WERI-Rb-1 (cell line): ENCODE results near the gene ATP9A.
"Not testable (repeated sequence)": the region's sequence is repeated elsewhere in the genome, so short reads cannot be mapped to it uniquely, and the experiment has no call there.

Experiments
- DNase-seq: peaks from one replicate; pipeline ENCODE4 v3.0.0-alpha.2; 2020
- H3K27ac ChIP-seq: fragments of 250-450 bp; sonication (Bioruptor Pico); 2 replicates; pipeline ENCODE4 v1.5.1; 2020; ENCODE audit warnings: mild to moderate bottlenecking, moderate library complexity
- H3K27me3 ChIP-seq: fragments of 250-450 bp; sonication (Bioruptor Pico); 2 replicates; pipeline ENCODE4 v1.5.1; 2021; ENCODE audit warnings: mild to moderate bottlenecking, low read depth, moderate library complexity; ENCODE audit not compliant: insufficient read depth, severe bottlenecking
- H3K36me3 ChIP-seq: fragments of 250-450 bp; sonication (Bioruptor Pico); 2 replicates; pipeline ENCODE4 v1.5.1; 2020; ENCODE audit warnings: mild to moderate bottlenecking, moderate library complexity
- H3K4me3 ChIP-seq: 2 replicates; pipeline ENCODE4 v1.5.1; 2011; ENCODE audit warnings: low read depth, mild to moderate bottlenecking, control low read depth, low read length
- H3K9me3 ChIP-seq: fragments of 250-450 bp; sonication (Bioruptor Pico); 2 replicates; pipeline ENCODE4 v1.5.1; 2021; ENCODE audit warnings: mild to moderate bottlenecking, moderate library complexity; ENCODE audit not compliant: severe bottlenecking
- TF ChIP-seq, protein P1 (sequence below): IDR thresholded peaks from 2 replicates; pipeline ENCODE4 v1.5.1; 2011; ENCODE audit warnings: low read depth, mild to moderate bottlenecking, control low read depth, inconsistent platforms, low read length

Gene ATP9A

DNA sequence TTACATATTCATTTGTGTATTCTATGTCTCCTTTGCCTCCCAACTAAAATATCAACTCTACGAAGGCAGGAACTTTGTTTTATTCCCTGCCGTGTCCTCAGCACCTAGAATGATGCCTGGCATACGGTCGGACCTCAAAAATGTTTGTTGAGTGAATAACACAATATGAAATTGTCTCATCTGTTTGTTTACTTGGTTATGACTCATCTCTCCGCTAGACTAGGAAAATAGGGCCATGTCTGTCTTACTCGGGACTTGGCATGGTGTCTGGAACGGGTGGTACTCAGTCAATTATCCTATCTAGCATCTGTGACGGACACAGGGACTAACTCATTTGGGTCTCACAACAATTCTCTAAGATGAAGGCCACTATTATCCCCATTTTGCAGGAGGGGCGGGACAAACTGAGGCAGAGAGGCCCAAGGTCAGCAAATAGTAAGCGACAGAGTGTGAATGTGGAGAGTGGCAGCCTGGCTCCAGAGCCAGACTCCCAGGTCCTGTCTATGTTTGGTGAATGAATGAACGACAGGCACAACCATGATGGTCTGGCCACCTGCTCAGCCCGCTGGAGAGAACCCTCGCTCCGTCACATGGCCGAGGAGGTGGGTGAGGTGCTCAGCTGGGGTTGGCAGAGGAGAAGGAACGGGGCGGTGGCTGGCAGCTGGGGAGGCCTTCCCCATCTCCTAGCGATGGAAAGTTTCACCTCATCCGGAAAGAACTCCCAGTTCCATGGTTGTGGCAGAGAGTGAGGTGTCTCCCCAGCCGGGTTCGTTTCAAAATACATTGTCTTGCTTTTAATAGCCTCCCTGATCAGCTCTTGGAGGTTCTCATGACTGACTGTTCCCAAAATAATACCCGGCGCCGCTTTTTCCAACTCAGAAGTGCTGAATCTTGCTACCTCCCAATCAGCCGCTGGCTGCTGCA is 198.1 kb downstream of the ATP9A start:
- Histone ChIP-seq H3K4me3 (no peak overlapping the region), H3K27ac (no peak overlapping the region), H3K9me3 (peaks cover 3% of the 10 kb centered on the region), H3K36me3 (no peaks in the 10 kb centered on the region), H3K27me3 (peaks cover 94% of the 10 kb centered on the region)
- TF ChIP-seq, protein P1, sequence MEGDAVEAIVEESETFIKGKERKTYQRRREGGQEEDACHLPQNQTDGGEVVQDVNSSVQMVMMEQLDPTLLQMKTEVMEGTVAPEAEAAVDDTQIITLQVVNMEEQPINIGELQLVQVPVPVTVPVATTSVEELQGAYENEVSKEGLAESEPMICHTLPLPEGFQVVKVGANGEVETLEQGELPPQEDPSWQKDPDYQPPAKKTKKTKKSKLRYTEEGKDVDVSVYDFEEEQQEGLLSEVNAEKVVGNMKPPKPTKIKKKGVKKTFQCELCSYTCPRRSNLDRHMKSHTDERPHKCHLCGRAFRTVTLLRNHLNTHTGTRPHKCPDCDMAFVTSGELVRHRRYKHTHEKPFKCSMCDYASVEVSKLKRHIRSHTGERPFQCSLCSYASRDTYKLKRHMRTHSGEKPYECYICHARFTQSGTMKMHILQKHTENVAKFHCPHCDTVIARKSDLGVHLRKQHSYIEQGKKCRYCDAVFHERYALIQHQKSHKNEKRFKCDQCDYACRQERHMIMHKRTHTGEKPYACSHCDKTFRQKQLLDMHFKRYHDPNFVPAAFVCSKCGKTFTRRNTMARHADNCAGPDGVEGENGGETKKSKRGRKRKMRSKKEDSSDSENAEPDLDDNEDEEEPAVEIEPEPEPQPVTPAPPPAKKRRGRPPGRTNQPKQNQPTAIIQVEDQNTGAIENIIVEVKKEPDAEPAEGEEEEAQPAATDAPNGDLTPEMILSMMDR = no peak
- DNase-seq = no peak

DNA sequence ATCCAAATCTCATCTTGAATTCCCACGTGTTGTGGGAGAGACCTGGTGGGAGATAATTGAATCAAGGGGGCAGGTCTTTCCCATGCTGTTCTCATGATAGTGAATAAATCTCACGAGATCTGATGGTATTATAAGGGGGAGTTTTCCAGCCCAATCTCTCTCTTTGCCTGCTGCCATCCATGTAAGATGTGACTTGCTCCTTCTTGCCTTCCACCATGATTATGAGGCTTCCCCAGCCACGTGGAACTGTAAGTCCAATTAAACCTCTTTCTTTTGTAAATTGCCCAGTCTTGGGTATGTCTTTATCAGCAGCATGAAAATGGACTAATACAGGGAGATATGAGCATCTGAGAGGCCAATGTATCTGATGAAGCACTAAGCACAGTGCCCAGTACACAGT is 199.7 kb downstream of the ATP9A start:
- H3K36me3 ChIP-seq = not testable (repeated sequence)

DNA sequence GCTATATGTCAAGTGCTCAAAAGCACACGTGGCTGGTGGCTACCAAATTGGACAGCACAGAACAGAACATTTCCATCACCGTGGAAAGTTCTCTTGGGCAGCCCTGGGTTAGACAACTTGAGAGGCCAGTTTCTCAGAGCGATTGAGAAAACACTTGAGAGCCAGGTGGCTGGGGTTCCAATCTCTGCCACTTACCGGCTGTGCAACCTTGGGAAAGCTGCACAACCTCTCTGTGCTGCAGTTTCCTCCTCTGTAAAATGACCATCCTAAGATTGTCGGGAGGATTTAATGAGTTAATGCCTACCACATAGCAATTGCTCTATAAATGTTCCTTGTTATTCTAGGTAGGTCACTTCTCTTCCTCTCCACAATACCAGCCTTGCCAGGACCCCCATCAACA is 200.6 kb downstream of the ATP9A start:
- TF ChIP-seq, protein P1 = no peak
- H3K27me3 ChIP-seq = peaks cover 96% of the 10 kb centered on the region

More for the DNA sequence above, 199.7 kb downstream of the ATP9A start:
- H3K9me3 ChIP-seq, DNase-seq, H3K27ac ChIP-seq, H3K4me3 ChIP-seq: not testable (repeated sequence)
- H3K27me3 ChIP-seq = peaks cover 96% of the 10 kb centered on the region

DNA sequence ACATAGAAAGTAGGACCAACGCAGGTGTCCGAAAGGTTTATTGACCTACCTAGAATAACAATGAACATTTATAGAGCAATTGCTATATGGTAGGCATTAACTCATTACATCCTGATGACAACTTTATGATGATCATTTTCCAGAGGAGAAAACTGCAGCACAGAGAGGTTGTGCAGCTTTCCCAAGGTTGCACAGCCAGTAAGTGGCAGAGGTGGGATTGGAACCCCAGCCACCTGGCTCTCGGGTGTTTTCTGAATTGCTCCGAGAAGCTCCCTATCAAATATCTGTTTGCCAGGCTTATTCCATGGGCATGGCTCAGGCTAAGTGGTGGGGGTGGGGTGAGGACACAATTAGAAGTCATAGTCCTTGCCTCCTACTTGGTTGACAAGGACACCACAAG is 201.6 kb downstream of the ATP9A start:
- no peak overlapping the region for H3K27ac ChIP-seq
- TF ChIP-seq, protein P1 = no peak
- H3K9me3 ChIP-seq = peaks cover 2% of the 10 kb centered on the region
- no peak for DNase-seq
- H3K36me3 ChIP-seq = no peaks in the 10 kb centered on the region
- no peak overlapping the region for H3K4me3 ChIP-seq
- H3K27me3 ChIP-seq = peaks cover 96% of the 10 kb centered on the region

More for the DNA sequence above, 200.6 kb downstream of the ATP9A start:
- Histone ChIP-seq H3K9me3 (peaks cover 3% of the 10 kb centered on the region), H3K36me3 (no peaks in the 10 kb centered on the region), H3K27ac (no peak overlapping the region), H3K4me3 (no peak overlapping the region)
- DNase-seq = no peak

DNA sequence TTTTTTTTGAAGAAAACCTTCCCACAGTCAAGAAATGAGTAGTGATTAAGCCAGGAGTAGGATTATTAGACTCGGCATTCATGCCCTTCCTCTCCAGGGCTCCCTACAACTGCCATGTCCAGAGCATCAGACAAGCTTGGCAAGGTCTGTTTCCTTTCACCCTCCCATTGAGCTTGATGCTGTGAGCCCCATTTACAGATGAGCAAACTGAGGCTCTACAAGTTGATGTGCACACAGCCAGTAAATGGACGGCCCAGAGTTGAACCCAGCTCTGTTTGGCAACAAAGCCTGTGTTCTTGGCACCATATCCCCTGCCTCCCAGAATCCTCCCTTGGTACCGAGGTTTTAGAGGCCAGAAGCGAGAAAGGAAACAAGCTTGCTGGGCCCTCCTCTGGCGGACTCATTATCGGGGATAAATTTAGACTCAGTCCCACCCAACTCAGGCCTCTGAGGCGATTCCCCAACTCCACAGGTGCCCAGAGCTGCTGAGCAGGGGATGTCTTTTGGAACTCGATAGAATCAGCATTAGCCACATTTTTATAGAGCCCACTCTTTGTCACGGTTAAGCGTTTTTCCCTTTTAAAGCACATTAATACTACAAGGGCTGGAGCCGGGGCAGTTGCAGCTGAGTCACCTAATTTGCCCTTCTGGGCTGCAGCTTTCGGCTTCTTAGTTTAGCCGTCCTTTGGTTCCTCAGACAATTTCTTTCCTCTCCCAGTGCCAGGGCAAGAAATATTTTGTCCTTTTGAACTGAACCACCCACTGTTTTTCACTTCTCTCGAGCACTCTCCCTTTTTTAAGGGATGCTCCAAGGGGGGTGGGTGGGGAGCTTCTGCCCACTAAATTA is 202.7 kb downstream of the ATP9A start:
- Histone ChIP-seq H3K9me3 (no peaks in the 10 kb centered on the region), H3K27me3 (peaks cover 93% of the 10 kb centered on the region), H3K27ac (no peak overlapping the region), H3K36me3 (no peaks in the 10 kb centered on the region), H3K4me3 (no peak overlapping the region)
- DNase-seq = no peak
- TF ChIP-seq, protein P1 = no peak
